Vagina (tissue), 2 donors: ENCODE results near the gene CHRM4. TPM values are rescaled to one million over a fixed set of nuclear protein-coding genes. Genes with fewer than 3 reads are reported as not detected.
A peak's percentile ranks its signal among the peaks of the same experiment; 100 is the strongest.

ENCODE experiments used
- DNase-seq, 2 donors: peaks; one replicate each; pipeline ENCODE4 v3.0.0-alpha.2; 2017; ENCODE audit errors: extremely low spot score in 2 of 2
- H3K27ac ChIP-seq: fragments of 200-600 bp; sonication (generic); one replicate; pipeline ENCODE4 v1.5.1; 2019
- H3K27me3 ChIP-seq: fragments of 200-600 bp; sonication (generic); one replicate; pipeline ENCODE4 v1.5.1; 2019
- H3K36me3 ChIP-seq, 2 donors: fragments of 200-600 bp; sonication (generic); one replicate each; pipeline ENCODE4 v1.5.1; 2017 to 2019
- H3K4me1 ChIP-seq: fragments of 200-600 bp; sonication (generic); one replicate; pipeline ENCODE4 v1.5.1; 2019
- H3K4me3 ChIP-seq, 2 donors: fragments of 200-600 bp; sonication (generic); 1 replicate in 1 of 2; 2 replicates in 1 of 2; pipeline ENCODE4 v1.5.1; 2016 to 2019
- H3K9me3 ChIP-seq: fragments of 200-600 bp; sonication (generic); one replicate; pipeline ENCODE4 v1.5.1; 2019
- CTCF ChIP-seq, 3 experiments: fragments of 450-650 bp in 2 of 3; fragments of 200-600 bp in 1 of 3; sonication (generic) in 1 of 3; IDR thresholded peaks; one replicate each; pipeline ENCODE4 v1.5.1; 2017 to 2019; ENCODE audit warnings: antibody characterized with exemption in 3 of 3, mild to moderate bottlenecking in 2 of 3, moderate library complexity in 2 of 3
- POLR2A ChIP-seq, 2 donors: fragments of 450-650 bp; IDR thresholded peaks; one replicate each; pipeline ENCODE4 v1.6.1; 2017; ENCODE audit warnings: antibody characterized with exemption in 2 of 2, mild to moderate bottlenecking in 2 of 2, moderate library complexity in 2 of 2
- POLR2AphosphoS5 ChIP-seq, 2 donors: sonication (generic); formaldehyde crosslinking; IDR thresholded peaks; one replicate each; pipeline ENCODE4 v1.9.0; 2017; ENCODE audit warnings: antibody characterized with exemption in 2 of 2, mild to moderate bottlenecking in 2 of 2, low read depth in 1 of 2; ENCODE audit not compliant: insufficient read depth in 1 of 2
- intact Hi-C: fragments of 100-400 bp; cut with DNase I; formaldehyde crosslinking; loops from one replicate; pipeline ENCODE4 v1.15.1; 2023
- total RNA-seq: library from RNA; depleted of rRNA; stranded (reverse); fragments of >200 nt; gene quantifications from one replicate; pipeline ENCODE4 v1.2.3, GENCODE V29; 2016

Gene CHRM4
- total RNA-seq: not detected

- no peak for DNase-seq
- no peaks in the 10 kb centered on the region for H3K9me3 ChIP-seq
- intact Hi-C loops: loop anchor here (5.0 kb wide), 1 partner anchor 151 kb away; no protein-coding TSS in a partner anchor
- peaks cover 38% of the 10 kb centered on the region for H3K4me1 ChIP-seq
- H3K27ac ChIP-seq: no peak within 1 kb of the TSS
- H3K27me3 ChIP-seq: peaks cover 13% of the 10 kb centered on the region
- H3K36me3 ChIP-seq: peaks cover 0 to 4% of the 10 kb centered on the region in 2 donors
- peak within 1 kb of the TSS; percentile 22 to 31 for H3K4me3 ChIP-seq
- no peak for TF ChIP-seq CTCF (IDR thresholded peaks at IDR 0.05)
- TF ChIP-seq POLR2AphosphoS5 (IDR thresholded peaks at IDR 0.05; ENCODE audit: insufficient read depth in 1 of 2, low read depth in 1 of 2): no peak
- no peak for TF ChIP-seq POLR2A (IDR thresholded peaks at IDR 0.05)
Measured at GRCh38 chr11:46391578-46392420, at the start of gene CHRM4. CHRM4 (minus strand) TSS chr11:46391776; CDS start chr11:46386557, 5,219 bp downstream.

- Histone ChIP-seq H3K9me3 (no peaks in the 10 kb centered on the region), H3K27ac (no peak overlapping the region), H3K4me3 (no peak overlapping the region), H3K36me3 (peaks cover 0 to 20% of the 10 kb centered on the region in 2 donors), H3K27me3 (no peaks in the 10 kb centered on the region), H3K4me1 (no peaks in the 10 kb centered on the region)
- intact Hi-C loops: no loop called here
- no peak for DNase-seq
- TF ChIP-seq CTCF (IDR thresholded peaks at IDR 0.05): no peak
- TF ChIP-seq POLR2AphosphoS5 (IDR thresholded peaks at IDR 0.05; ENCODE audit: insufficient read depth in 1 of 2, low read depth in 1 of 2): no peak
- no peak for TF ChIP-seq POLR2A (IDR thresholded peaks at IDR 0.05)
Measured at GRCh38 chr11:46438211-46438610, 46.6 kb upstream of the CHRM4 start.

- Histone ChIP-seq H3K27ac (no peak overlapping the region), H3K27me3 (no peaks in the 10 kb centered on the region), H3K36me3 (peaks cover 0 to 18% of the 10 kb centered on the region in 2 donors), H3K4me1 (no peaks in the 10 kb centered on the region), H3K9me3 (no peaks in the 10 kb centered on the region), H3K4me3 (no peak overlapping the region)
- intact Hi-C loops: no loop called here
- TF ChIP-seq POLR2AphosphoS5 (IDR thresholded peaks at IDR 0.05; ENCODE audit: insufficient read depth in 1 of 2, low read depth in 1 of 2) (no peak), POLR2A (IDR thresholded peaks at IDR 0.05) (no peak), CTCF (IDR thresholded peaks at IDR 0.05) (no peak)
- no peak for DNase-seq
Measured at GRCh38 chr11:46437122-46437689, 45.6 kb upstream of the CHRM4 start.

GRCh38 chr11:46436113-46436512 lies 44.5 kb upstream of the CHRM4 start:
- intact Hi-C loops: no loop called here
- no peaks in the 10 kb centered on the region for H3K27me3 ChIP-seq
- no peak for DNase-seq
- peaks cover 0 to 18% of the 10 kb centered on the region in 2 donors for H3K36me3 ChIP-seq
- no peak for TF ChIP-seq POLR2AphosphoS5 (IDR thresholded peaks at IDR 0.05; ENCODE audit: insufficient read depth in 1 of 2, low read depth in 1 of 2)
- no peak for TF ChIP-seq CTCF (IDR thresholded peaks at IDR 0.05)
- no peak for TF ChIP-seq POLR2A (IDR thresholded peaks at IDR 0.05)
- no peaks in the 10 kb centered on the region for H3K9me3 ChIP-seq
- no peak overlapping the region for H3K27ac ChIP-seq
- H3K4me3 ChIP-seq: no peak overlapping the region
- H3K4me1 ChIP-seq: no peaks in the 10 kb centered on the region

GRCh38 chr11:46435679-46436078 lies 44.1 kb upstream of the CHRM4 start:
- Histone ChIP-seq H3K36me3 (peaks cover 0 to 18% of the 10 kb centered on the region in 2 donors), H3K27ac (no peak overlapping the region), H3K9me3 (no peaks in the 10 kb centered on the region), H3K4me1 (no peaks in the 10 kb centered on the region), H3K4me3 (no peak overlapping the region), H3K27me3 (no peaks in the 10 kb centered on the region)
- TF ChIP-seq CTCF (IDR thresholded peaks at IDR 0.05) (no peak), POLR2AphosphoS5 (IDR thresholded peaks at IDR 0.05; ENCODE audit: insufficient read depth in 1 of 2, low read depth in 1 of 2) (no peak), POLR2A (IDR thresholded peaks at IDR 0.05) (no peak)
- no peak for DNase-seq
- intact Hi-C loops: no loop called here
